ENCODE results near the gene XPR1.
"Not testable (repeated sequence)": the region's sequence is repeated elsewhere in the genome, so short reads cannot be mapped to it uniquely, and the experiment has no call there.

The XPR1 gene

DNA sequence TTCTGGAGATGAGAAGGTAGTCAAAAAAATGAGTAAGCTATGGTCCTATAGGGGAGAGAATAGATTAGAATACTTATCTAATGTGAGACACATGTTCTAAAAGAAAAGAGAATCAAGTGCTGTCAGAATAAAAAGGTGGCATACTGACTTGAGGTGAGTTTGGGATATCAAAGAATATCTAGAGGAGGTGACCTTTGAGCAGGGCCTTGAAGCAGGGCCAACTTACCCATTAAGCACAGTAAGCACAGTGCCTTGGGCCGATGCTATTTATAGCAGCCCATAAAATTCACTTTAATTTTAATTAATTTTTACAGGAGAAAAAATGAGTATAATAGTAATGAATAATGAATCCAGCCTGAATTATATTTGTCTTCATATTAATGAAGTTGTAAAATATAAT is 92.2 kb downstream of the XPR1 start:
- DNase-seq, result no peak

DNA sequence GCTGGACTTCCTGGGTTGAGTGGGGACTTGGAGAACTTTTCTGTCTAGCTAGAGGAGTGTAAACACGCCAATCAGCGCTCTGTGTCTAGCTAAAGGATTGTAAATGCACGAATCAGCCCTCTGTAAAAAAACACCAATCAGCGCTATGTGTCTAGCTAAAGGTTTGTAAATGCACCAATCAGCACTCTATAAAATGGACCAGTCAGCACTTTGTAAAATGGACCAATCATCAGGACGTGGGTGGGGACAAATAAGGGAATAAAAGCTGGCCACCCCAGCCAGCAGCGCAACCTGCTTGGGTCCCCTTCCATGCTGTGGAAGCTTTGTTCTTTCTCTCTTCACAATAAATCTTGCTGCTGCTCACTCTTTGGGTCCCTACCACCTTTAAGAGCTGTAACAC is 94.2 kb downstream of the XPR1 start:
- not testable (repeated sequence) for DNase-seq

DNA sequence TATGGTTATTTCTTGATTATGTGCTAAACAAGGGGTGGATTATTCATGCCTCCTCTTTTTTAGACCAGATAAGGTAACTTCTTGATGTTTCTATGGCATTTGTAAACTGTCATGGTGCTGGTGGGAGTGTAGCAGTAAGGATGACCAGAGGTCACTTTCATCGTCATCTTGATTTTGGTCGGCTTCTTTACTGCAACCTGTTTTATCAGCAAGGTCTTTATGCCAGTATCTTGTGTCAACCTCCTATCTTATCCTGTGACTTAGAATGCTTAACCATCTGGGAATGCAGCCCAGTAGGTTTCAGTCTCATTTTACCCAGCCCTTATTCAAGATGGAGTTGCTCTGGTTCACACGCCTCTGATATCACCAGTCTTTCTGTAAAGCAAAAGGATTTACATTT is 95.9 kb downstream of the XPR1 start:
- not testable (repeated sequence) for DNase-seq

DNA sequence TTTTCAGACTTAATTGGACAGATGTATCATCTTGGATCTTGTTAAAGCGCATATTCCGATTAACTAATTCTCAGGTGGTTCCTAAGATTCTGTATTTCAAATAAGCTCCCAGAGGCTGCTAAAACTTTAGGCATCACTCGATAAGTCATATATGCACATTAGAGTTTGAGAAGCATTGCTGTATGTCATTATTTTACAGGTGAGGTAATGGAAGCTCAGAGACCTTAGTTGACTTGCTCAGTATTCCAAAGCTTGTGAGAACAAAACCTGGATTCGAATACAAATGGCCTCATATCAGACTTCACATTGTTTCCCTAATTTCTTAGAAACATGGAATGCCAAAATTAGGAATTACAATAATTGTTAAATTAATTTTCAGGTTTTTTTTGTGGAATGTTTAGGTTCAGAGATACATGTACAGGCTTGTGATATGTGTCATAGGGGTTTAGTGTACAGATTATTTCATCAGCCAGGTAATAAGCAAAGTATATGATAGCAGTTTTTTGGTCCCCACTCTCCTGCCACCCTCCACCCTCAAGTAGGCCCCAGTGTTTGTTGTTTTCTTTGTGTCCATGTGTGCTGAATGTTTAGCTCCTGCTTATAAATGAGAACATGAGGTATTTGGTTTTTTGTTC is 96.8 kb downstream of the XPR1 start:
- no peak for DNase-seq

DNA sequence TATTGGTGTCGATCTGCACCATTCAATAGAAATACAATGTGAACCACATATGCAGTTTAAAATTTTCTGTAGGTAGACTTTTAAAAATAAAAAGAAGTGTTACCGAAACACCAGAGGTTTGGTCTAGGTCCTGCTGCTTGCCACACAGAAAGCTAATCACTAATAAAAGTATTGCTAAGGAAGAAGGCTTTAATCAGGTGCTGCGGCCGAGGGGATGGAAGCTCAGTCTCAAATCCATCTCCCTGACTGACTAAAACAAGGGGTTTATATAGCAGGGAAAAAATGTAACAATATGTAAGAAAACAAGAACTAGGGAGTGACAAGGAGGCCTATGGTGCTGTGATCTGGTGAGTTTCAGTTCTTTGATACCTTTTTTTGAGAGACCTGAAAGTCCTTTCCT is 99.3 kb downstream of the XPR1 start:
- no peak for DNase-seq

DNA sequence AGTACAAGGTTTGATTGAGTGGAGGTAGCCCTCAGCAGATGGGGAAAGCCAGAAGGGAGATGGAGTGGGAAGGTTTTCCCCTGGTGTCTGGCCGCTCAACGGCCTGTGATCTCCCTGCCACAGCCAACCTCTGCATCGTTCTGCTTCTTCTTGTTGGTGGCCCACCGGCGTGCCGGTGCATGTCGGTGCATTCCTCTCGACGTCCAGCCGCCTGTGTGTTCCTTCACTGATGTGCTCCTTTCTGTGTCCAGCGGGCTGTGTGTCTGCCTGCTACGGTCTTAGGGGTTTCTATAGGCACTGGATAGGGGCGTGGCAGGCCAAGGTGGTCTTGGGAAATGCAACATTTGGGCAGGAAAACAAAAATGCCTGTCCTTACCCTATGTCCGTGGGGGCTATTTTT is 101.0 kb downstream of the XPR1 start:
- DNase-seq, result no peak

DNA sequence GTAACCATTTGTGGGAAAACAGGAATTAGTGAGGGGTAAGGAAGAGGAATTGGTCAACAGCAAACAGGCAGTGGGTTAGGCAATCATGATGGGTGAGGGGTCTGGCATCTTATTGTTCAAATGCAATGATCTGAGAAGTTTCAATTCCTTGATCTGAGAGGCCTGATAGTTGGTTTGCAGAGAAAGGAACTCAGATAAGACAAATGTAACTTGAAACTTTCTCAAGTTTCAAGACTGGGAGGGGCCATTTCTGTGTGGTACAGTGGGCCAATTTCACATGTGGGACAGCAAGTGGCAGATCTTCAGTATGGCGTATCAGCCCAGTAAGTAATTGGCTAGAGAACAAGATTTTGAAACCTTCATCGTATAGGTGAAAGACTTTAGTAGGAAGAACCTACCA is 102.5 kb downstream of the XPR1 start:
- DNase-seq, result no peak

DNA sequence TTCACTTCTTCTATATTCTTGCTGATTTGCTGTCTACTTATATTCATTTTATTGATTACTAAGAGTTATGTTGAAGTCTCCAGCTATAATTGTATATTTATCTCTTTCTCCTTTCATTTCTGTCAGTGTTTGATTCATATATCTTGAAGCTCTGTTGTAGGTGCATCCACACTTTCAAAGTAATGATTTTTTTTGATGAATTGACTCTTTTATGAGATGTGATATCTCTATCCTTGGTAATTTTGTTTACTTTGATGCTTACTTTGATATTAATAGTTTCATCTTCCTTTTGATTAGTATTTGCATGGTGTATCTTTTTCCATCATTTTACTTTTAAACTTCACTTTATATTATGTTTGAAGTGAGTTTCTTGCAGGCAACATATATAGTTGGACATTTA is 110.8 kb downstream of the XPR1 start:
- DNase-seq, result no peak

DNA sequence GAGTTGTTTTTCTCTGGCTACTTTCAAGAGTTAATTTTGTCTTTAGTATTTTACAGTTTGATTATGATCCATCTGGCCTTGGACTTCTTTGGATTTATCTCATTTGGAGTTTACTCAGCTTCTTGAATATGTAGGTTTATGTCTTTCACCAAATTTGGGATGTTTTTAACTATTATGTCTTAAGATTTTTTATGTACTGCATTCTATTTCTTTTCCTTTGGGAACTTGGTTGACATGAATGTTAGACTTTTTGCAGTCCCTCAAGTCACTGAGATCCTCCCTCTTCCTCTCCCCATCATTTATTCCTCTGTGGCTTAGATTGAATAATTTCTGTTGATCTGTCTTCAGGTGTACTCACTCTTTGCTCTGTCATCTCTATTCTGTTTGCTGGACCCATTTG is 112.0 kb downstream of the XPR1 start:
- DNase-seq, result no peak

DNA sequence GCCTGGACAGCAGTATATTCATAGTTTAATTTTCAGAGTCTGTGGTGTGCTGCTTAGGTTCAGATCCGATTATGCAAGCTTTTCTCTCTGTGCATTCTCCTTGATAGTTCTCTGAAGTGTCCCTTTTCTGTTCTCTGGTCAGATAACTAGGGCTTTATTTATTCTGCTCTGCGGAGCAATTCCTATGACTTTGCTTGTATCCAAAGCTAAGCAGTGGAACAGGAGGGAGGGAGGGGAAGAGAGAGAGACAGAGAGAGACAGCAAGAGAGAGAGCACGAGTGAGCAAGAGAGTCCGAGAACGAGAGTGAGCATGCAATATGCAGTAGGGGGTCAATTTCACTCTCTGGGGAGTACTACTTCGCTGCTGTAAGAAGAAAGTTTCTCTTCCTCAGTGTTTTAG is 113.3 kb downstream of the XPR1 start:
- DNase-seq, result no peak

DNA sequence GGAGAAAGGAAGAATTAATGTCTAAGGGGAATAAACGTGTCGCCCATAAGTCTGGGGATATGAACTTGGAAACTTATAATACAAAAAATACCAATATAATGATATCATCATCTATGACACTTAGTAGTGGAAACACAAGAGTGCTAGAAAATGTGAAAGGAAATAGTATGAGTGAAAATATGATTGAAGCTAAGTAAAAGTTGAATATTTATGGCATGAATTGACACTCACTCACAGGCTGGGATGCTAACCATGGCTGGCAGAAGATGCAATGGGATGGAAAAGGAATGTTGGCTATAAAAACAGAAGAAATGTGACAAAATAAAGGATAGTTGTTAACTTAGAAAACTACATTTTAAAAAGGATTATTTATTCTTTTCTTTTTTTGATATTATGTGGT is 120.1 kb downstream of the XPR1 start:
- no peak for DNase-seq

DNA sequence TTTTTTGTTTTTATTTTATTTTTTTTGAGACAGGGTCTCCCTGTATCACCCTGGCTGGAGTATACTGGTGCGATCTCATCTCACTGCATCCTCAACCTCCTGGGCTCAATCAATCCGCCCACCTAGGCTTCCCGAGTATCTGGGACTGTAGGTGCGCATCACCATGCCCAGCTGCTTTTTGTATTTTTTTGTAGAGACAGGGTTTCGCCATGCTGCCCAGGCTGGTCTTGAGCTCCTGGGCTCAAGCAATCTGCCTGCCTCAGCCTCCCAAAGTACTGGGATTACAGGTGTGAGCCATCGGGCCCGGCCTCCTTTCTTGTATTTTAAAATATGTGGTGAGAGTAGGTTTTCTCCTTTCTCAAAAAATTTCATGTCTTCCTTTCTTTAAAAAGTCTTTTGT is 122.6 kb downstream of the XPR1 start:
- DNase-seq, result no peak

DNA sequence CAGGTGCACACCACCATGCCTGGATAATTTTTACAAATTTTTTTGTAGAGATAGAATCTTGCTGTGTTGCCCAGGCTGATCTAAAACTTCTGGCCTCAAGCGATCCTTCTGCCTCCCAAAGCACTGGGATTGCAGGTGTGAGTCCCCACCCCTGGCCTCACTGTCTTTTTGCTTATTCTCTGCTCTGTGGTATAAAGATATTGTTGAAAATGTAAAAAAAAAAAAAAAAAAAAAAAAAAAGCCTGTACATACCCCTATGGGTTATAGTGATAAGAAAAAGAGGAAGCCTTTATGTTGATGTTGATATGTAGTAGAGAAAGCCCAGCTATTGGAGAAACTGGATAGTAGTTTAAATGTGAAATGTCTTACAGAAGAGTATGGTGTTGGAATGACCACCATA is 125.8 kb downstream of the XPR1 start:
- peak; percentile 7 for DNase-seq

DNA sequence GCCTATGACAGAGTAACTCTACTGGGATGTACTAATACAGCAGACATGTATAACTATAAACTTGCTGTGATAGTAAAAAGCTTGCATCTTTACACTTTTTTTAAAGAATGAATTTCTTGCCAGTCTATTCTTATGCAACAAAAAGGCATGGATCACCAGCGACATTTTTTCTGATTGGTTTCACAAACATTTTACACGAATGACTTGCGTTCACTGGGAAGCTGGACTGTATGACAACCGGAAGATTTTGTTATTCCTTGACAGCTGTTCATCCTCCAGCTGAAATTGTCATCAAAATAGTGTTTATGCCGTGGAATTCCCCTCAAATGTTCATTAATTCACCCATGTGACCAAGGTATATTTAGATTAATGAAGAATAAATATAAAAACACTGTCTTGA is 131.0 kb downstream of the XPR1 start:
- DNase-seq, result no peak

DNA sequence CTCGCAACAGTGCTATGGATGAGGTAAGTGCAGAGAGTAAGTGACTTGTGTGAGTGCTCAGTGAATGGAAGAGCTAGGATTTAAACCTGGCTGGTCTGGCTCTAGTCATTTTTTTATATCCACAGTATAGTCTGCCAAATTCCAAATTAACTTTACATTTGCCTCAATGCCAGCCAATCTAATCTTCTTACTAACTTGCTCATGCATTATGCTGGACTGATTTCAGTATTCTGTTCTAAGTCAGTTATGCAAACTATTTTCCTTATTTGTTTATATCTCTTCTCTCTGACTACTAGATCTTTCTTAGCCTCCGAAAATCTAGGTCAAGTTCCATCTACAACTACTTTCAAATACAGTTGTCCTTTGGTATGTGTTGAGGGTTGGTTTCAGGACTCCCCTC is 133.3 kb downstream of the XPR1 start:
- DNase-seq, result no peak

DNA sequence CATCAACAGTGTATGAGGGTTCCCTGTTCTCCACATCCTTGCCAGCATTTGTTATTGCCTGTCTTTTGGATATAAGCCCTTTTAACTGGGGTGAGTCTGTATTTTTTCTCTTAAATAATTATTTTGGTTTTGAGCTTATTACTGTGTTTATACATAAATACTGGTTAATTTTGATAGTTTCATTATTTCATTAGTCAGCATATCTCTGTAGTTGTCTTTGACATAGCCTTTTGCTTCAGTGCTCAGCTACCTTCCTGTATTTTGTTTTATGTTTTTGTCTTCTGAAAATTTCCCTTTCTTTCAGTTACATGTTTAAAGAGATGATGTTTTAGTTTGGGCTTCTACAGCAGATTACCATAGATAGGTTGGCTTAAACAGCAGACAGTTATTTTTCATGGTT is 138.1 kb downstream of the XPR1 start:
- DNase-seq, result no peak

DNA sequence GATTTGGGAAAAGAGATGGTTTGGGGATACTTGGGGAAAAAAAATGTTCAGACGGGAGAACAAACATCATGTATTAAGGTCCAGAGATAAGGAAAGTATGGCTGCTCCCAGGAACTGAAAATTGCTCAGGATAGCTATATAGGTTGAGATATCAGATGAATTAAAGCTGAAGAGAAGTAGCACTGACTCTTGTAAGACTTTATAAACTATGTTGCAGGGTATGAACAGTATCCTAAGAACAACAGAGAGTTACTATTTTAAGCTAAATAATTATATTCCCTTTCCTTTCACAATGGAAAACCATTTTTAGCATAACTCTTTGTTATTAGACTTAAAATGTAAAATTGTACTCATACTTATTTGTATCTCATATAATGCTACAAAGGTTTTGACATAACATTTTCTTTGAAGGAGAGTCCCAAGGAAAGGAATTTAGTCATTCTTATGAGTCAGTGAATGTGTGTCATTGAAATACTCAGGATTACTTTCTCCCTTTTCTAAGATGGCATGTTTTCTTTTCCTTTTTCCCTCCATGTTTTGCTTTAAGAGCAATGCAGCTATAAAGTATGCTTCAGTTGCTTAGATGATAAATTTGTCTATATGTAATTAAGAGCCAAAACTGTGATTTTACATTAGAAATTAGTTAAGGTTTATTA is 141.5 kb downstream of the XPR1 start:
- no peak for DNase-seq

DNA sequence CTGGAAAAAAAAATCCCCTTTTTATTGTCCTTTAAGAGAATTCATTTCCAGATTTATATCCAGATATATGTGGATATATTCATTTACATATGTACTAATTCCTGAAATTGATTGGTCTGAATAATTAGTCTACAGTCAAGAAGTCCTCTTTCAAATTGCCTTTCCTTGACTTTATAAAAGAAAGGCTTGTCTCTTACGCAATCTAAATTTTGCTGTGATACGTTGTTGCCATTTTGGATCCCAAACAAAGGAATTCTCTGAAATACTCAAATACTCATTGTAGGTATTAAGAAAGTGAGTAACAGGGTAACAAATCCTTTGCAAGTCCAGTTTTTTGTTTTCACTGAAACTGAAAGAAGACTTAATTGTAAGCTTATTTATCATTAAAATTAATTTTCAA is 144.0 kb downstream of the XPR1 start:
- no peak for DNase-seq

DNA sequence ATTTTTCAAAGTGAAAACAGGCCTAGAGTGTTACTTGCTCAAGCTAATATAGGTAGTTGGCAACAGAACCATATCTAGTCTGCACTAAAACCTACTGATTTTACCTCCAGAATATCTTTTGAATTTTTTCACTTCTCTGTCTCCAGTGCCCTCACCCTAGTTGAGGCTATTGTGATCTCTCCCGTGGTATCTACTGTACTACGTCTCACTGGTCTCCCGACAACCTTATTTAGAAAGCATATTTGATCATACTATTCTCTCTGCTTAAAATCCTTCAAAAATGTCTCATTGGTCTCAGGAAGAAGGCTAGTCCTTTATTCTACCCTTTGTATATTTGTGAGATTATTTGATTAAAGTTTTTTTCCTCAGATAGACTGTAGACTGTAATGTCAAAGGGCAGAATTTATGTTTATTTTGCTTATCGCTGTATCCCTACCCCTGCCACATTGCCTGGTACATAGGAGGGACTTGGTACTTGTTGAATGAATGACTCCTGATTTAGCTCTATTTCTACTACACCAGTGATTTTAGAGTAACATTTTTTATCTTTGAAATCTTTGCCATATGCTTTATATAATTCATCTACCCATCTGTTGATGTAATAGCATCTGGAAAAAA is 145.4 kb downstream of the XPR1 start:
- DNase-seq, result no peak

DNA sequence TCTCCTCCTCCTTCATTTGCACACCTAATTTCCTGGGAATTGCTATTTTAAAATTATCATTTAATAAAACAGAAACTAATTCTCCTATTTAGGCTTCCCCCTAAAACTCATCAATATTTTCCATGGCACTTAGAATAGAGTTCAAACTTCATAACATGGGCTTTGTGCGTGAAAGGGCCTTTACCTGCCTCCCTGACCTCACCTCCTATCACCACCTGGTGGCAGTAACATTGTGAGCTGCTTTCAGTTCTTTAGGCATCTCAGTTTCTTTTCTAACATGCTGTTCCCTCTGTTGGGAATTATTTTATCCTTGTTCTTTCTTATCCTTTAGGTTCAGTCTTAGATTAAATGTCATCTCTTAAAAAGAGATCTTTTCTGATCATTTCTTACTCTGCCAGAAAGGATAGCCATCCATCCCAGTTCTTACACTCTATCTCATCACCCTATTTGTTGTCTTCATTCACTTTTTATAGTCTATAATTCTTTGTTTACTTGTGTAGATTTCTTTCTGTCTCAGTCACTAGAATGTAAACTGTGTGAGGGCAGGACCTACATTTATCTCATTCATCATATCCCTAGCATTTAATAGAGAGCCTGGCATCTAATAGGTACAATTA is 147.1 kb downstream of the XPR1 start:
- DNase-seq, result peak; percentile 25

DNA sequence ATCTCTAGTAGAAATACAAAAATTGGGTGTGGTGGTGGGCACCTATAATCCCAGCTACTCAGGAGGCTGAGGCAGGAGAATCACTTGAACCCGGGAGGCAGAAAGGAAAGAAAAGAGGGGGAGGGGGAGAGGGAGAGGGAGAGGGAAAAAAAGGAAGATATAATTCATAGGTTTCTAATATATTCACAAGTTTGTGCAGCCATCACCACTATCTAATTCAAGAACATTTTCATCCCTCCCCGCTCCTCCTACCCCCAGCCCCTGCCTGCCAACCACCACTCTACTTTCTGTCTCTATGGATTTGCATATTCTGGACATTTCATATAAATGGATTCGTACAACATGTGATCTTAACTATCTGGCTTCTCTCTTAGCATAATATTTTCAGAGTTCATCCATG is 147.8 kb downstream of the XPR1 start:
- no peak for DNase-seq

DNA sequence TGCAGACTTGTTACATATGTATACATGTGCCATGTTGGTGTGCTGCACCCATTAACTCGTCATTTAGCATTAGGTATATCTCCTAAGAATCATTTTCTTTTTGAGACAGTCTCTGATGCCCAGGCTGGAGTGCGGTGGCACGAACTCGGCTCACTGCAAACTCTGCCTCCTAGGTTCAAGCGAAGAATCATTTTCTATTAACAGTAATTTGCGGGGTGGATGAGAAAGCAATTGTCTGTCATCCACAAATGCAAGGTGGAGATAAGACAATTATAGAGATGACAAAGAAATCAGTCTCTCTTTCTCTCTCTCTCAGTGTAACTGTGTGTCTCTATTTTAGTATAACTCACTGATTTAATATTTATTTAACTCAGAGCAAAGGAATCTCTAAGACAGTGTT is 149.9 kb downstream of the XPR1 start:
- DNase-seq, result no peak

DNA sequence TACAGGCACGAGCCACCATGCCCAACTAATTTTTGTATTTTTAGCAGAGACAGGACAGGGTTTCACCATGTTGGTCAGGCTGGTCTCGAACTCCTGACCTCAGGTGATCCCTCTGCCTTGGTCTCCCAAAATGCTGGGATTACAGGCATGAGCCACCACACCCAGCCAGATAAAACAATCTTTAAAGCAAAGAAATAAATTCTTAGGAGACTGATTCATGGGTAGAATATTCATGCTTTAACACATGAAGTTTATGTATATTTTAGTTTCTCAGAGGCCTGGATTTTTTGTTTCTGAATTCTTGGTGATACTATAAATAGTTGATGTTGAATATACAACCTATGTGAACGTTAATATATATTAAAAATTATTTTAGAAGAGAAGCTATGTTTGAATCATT is 153.5 kb downstream of the XPR1 start:
- DNase-seq, result no peak

DNA sequence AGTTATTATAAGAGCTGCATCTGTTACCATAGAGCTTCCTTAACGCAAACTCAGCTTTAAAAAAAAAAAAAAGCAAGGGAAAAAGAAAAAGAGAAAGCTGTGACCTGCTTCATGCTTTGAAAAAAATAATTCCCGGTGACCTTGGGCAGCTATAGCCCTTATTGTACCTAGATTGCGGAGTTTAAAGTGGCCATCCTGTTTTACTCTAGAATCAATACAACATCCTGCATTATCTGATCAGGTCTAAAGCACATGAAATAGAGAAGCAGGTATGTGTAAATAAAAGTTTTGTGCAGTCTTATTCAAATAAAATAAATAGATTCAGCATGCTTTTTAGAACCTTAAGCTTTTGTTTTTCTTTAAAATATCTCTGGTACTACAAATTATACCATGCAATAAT is 154.1 kb downstream of the XPR1 start:
- DNase-seq, result no peak
